GM18861 (cell line): ENCODE data around the gene CFC1.
A peak's percentile ranks its signal among the peaks of the same experiment; 100 is the strongest.
"Not testable (repeated sequence)": the region's sequence is repeated elsewhere in the genome, so short reads cannot be mapped to it uniquely, and the experiment has no call there.

Source experiments
- ATAC-seq: cut with Tn5 transposase; IDR thresholded peaks from one replicate; pipeline ENCODE4 v1.9.1; 2021; ENCODE audit not compliant: unreplicated experiment

The CFC1 gene

GRCh38 chr2:130599393-130599792, at the start of gene CFC1:
CFC1 (minus strand) TSS chr2:130599575; CDS start chr2:130599287, 288 bp downstream.
- ATAC-seq = not testable (repeated sequence)

GRCh38 chr2:130641688-130642087, 42.3 kb upstream of the CFC1 start:
- ATAC-seq = not testable (repeated sequence)

DNA sequence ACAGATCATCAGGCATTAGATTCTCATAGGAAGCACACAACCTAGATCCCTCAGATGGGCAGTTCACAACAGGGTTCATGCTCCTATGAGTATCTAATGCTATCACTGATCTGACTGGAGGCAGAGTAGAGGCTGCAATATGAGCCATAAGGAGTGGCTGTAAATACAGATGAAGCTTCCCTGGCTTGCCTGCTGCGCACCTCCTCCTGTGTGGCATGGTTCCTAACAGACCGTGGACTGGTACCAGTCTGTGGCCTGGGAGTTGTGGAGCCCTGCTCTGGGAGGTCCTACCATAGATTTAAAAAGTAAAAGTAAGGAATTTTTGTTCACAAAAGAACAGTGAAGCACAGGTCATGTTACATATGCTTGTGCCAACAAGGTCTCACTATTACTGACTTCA, 39.6 kb upstream of the CFC1 start:
- ATAC-seq = not testable (repeated sequence)

GRCh38 chr2:130628784-130629475, 29.6 kb upstream of the CFC1 start:
- ATAC-seq = not testable (repeated sequence)

DNA sequence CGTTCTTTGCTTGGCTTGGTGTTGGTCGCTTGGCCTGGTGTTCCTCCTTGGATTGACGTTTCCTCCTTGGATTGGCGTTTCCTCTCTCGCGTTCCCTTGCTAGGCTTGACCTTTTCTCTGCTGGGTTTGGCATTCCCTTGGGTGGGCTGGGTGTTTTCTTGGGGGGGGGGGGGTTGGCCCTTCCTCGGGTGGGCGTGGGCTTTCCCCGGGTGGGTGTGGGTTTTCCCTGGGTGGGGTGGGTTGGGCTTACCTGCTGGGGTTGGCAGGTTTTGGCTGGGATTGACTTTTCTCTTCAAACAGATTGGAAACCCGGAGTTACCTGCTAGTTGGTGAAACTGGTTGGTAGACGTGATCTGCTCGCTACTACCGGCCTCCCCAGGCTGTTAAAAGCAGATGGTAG, 11.8 kb upstream of the CFC1 start, which contains the start of gene POTEJ:
TSS of gene POTEJ (plus strand) at position 301 of the 400 bp plus-strand sequence. CDS start at position 394, 93 bp downstream.
- not testable (repeated sequence) for ATAC-seq

DNA sequence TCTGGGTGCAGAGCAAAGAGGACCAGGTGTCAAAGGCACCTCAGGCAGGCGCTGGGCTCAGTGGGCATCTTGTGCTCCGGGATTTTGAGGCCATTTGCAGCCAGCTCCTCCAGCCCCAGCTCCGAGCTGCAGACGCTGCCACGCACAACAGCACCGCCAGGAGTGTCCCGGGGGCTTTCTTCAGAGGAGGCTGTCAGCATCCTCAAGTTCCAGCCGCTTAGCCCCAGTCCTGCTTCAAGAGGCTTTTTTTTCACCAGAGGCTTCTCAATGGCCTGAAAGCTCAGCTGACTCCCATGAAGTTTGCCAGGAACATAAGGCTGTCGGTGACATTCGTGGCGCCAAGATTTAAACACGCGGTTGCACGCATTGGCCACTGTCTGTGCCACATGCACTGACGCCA, 11.1 kb upstream of the CFC1 start:
- not testable (repeated sequence) for ATAC-seq

GRCh38 chr2:130609002-130609920, 9.9 kb upstream of the CFC1 start:
- ATAC-seq = not testable (repeated sequence)

DNA sequence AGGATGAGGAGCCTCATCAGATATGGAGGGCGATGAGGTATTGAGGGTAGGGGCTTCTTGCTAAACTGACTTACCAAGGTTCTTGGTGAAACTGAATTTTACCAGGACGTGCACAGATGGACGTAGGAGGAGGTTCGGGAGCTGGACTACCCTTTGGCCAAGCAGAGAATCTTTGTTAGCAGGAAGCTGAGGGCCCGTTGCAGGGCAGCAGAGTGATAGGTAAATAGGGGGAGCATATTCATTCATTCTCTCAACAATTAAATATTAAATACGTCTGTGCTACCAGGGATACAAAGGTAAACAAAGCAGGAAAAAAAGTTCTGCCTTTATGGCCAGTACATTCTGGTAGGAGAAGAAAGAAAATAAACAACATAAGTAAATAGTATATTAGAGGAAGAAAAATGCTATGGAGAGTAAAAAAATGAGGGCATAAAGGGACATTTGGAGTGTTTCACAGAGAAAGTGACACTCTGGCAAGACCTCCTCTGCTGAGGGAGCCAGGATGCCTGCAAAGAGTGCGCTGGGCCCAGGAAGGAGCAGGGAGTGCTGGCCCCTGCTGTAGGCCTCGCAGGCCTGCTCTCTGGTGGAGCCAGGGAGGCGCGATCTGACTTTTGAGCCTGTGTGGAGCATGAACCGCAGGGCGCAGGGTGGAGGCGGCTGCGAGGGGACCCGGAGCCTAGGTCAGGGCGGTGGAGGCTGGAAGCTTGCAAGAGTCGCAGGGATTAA, 9.1 kb upstream of the CFC1 start:
- not testable (repeated sequence) for ATAC-seq

DNA sequence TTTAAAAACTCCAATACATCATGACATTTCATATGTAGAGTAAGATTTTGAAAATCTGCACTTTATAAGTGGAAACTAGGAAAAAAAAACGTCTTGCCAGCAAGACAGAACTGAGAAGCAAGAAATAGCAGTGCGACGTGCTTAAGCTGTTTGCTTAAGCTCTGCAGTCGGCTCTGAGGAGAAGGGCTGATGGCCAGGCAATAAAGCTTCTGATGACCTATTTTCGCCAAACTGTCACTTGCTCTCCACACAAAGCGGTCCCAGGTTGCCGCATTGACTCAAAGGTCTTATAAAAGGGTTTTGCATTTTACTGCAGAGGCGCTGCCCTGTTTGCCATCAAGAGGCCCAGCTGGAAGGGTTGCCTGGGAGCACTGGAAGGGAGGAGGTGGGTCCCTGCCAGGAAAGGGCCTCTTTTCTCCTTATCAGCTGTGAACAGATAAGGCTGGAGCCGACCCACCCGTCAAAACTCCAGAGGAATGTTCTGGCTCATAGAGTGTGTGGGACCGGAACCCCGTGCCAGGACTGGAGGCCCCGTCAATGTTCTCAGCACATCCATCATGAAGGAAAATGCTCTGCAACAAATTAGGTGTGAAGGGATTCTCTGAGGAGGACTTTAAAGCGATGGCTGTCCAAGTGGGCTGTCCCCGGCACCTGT, 2.4 kb upstream of the CFC1 start:
- not testable (repeated sequence) for ATAC-seq

- not testable (repeated sequence) for ATAC-seq
These were observed 551 bp upstream of the CFC1 start for GRCh38 chr2:130599926-130600325.

GRCh38 chr2:130598463-130598862, 912 bp downstream of the CFC1 start:
- ATAC-seq = not testable (repeated sequence)

- not testable (repeated sequence) for ATAC-seq
These were observed 1.4 kb downstream of the CFC1 start for GRCh38 chr2:130597994-130598393.

DNA sequence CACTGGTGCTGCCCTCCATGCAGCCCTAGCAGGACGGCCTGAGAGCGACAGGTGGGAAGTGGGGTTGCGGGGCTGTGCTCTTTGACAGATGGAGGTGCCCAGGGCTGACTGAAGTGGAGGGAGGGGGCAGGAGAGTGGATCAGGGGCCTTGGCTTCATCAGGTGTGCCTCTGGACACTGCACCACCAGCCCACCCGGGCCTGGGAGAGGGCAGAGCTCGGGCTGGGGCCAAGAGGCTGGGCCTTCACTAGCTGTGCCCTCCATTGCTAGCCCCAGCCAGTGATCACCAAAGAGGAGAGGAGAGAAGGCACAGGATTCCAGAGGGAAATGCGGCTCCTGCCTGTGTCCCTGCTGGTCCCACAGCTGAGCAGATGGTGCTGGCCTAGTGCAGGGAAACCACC, 2.6 kb downstream of the CFC1 start:
- ATAC-seq = not testable (repeated sequence)

DNA sequence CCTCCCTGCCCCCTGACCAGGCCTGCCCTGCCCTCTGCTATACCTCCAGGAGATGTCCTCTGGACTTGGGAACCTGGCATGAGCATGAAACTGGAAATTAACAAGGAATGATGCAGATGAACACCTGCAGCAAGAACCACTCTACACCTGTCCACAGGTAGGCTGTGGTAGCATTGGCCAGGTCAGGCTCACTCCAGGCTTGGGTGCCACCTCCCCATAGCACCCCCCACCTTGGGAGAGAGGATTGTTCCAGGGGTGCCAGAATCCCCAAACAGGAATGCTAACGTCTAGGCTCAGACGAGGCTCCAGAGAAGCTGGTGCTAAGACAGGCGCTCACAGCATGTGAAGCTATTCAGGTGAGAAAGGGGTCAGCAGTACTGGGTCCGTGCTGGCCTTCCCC, 5.4 kb downstream of the CFC1 start:
- ATAC-seq = not testable (repeated sequence)

DNA sequence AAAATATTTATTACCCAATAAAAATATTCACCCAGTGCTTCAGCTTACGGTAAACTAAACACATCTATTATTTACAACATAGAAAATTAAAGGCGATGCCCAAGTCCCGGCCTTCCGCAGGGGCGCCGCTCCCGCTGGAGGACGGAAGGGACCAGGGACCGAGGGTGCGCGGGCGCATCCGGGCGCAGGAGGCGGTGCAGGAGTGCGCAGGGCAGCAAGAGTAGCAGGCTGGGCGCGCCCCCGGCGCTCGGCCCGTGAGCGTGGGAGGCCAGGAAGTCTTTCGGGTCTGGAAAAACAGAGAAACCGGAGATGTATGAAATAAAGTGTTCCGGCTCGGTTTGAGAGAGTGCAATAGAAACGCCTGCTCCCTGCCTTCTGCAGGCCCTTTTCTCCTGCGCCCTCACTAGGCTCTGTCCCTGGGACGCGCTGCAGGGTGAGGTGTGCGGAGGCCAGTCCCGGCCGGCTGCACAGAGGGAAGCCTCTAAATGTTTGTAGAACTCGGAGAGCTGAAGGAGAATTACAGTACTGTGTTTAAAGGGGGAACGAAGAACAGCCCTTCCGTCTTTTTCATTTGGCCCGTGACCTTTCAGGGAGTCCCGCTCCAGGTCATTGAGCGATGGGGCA, 6.5 kb downstream of the CFC1 start:
- ATAC-seq = not testable (repeated sequence)

- not testable (repeated sequence) for ATAC-seq
These were observed 8.5 kb downstream of the CFC1 start for GRCh38 chr2:130590842-130591359.

GRCh38 chr2:130590170-130590841, 9.1 kb downstream of the CFC1 start:
- ATAC-seq = not testable (repeated sequence)

- ATAC-seq = peak; percentile 91
These were observed 10.5 kb downstream of the CFC1 start for GRCh38 chr2:130588688-130589458.
